Smooth muscle cell of the umbilical artery (primary cell): ENCODE measurements around the gene TFB1M. TPM values are rescaled to one million over a fixed set of nuclear protein-coding genes. Genes with fewer than 3 reads are reported as not detected.

Source experiments
- total RNA-seq: library from RNA; depleted of rRNA; stranded (reverse); fragments of >200 nt; gene quantifications from 2 replicates; pipeline ENCODE4 v1.2.3, GENCODE V29; 2014

The TFB1M gene
- 21.1 and 31.6 TPM in 2 replicates for total RNA-seq

GRCh38 chr6:155314092-155314772 lies at the start of gene TFB1M:
Gene TFB1M, minus strand, starts transcription at chr6:155314484. Its CDS starts 56 bp downstream, at chr6:155314428.

GRCh38 chr6:155263373-155264063 lies 50.8 kb downstream of the TFB1M start, which contains the start of gene CLDN20:
Gene CLDN20, plus strand, starts transcription at chr6:155264013. Its CDS starts 11,707 bp downstream, at chr6:155275720.

Other genes with a start within 250 kb of the TFB1M start
- not detected in 2 replicates for gene CLDN20, start 50.5 kb downstream of the TFB1M start, total RNA-seq
- gene NOX3, start 141.4 kb upstream of the TFB1M start, total RNA-seq: not detected in 2 replicates